NB4 (cell line): ENCODE measurements around the gene SHLD1.

Source experiments
- CTCF ChIP-seq: IDR thresholded peaks from one replicate; pipeline ENCODE4 v1.5.1; 2012; ENCODE audit warnings: low read depth, low read length
- POLR2A ChIP-seq: IDR thresholded peaks from 2 replicates; pipeline ENCODE4 v1.6.1; 2011; ENCODE audit warnings: mild to moderate bottlenecking; ENCODE audit not compliant: insufficient read length; ENCODE audit errors: extremely low read depth

- TF ChIP-seq CTCF (no peak), POLR2A (no peak)
Observed at GRCh38 chr20:5776077-5776476, 25.9 kb downstream of the SHLD1 start.
